GM18951 (cell line): Measurements from ENCODE around the gene PGAP3.

Experiments used
- POLR2A ChIP-seq: IDR thresholded peaks from 4 replicates; pipeline ENCODE4 v1.6.1; 2011; ENCODE audit warnings: mild to moderate bottlenecking; ENCODE audit not compliant: insufficient read length, insufficient read depth; ENCODE audit errors: extremely low read depth
- in situ Hi-C: fragments of 300-500 bp; cut with MboI; formaldehyde crosslinking; loops from one replicate; pipeline ENCODE4 v1.12.0; 2022; ENCODE audit warnings: low sequenced_read_pairs, mixed read lengths, inconsistent platforms; ENCODE audit not compliant: unreplicated experiment

PGAP3 gene

DNA sequence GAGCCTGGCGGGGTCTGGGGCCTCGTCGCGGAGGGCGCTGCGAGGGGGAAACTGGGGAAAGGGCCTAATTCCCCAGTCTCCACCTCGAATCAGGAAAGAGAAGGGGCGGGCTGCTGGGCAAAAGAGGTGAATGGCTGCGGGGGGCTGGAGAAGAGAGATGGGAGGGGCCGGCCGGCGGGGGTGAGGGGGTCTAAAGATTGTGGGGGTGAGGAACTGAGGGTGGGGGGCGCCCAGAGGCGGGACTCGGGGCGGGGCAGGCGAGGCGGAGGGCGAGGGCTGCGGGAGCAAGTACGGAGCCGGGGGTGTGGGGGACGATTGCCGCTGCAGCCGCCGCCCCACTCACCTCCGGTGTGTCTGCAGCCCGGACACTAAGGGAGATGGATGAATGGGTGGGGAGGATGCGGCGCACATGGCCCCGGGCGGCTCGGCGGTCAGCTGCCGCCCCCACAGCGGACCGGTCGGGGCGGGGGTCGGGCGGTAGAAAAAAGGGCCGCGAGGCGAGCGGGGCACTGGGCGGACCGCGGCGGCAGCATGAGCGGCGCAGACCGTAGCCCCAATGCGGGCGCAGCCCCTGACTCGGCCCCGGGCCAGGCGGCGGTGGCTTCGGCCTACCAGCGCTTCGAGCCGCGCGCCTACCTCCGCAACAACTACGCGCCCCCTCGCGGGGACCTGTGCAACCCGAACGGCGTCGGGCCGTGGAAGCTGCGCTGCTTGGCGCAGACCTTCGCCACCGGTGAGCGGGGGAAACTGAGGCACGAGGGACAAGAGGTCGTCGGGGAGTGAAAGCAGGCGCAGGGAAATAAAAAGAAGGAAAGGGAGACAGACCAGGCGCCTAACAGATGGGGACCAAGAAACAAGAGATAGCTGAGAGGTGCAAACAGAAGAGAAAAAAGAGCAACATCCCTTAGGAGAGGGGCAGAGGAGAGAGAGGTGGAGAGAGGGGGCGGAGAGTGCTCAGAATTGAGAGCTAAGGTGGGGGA is 19.6 kb downstream of the PGAP3 start, which contains the start of gene PNMT:
Gene PNMT (plus strand): TSS at position 509 of the 980 bp plus-strand sequence. CDS start 23 bp downstream, at position 532.
- in situ Hi-C loops = no loop called here
- TF ChIP-seq POLR2A = no peak

DNA sequence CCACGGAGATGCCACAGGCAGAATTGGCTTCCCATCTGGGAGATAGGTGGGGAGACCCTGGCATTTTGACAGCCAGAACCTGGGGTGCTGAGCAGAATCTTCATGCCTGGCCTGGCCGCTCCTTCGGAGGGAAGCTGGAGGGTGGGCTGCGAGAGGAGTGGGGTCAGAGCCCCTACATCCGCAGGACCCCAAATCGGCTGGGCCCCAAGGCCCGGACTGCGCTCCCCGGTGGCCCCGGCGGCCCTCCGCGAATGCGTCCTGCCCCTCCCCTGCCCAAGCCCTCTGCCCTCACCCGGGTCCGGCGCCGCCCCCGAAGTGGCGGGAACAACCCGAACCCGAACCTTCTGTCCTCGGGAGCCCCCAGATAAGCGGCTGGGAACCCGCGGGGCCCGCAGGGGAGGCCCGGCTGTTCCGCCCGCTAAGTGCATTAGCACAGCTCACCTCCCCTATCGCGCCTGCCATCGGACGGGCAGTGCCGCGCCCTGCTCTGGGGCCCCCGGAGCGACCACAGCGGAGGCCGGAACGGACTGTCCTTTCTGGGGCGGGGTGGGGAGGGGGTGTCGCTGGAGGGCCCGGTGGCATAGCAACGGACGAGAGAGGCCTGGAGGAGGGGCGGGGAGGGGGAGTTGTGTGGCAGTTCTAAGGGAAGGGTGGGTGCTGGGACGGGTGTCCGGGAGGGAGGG is 20.5 kb downstream of the PGAP3 start:
- TF ChIP-seq POLR2A = no peak
- in situ Hi-C loops = no loop called here

DNA sequence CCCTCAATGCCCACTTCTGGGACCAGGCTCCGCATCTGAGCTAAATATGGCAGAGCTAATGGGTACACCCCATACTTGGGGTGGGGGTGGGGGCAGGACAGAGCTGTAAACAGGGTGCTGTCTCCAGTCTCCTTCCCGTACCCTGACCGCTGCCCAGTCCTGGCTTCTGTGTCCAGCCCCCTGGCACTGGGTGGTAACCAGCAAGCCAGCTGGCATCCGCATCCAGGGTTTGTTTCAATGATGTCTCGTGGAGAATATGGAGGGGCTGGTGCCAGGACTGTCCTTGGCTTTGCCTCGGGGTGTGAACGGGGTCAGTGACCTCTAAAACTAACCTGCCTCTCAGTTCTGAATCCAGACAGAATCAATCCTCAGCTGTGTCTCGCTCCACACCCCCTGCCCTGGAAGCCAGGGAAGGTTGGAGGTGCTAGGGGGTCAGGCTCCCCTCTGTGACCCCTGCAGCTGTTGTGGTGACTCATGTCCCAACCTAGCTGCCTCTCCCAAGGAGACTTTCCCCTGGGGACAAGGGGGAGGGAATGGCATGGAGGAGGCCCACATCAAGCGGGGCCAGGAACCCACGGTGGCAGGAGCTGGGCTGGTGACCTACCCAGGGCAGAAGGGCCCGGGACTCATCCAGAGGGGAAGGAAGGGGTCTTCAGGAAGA is 21.1 kb downstream of the PGAP3 start:
- in situ Hi-C loops = no loop called here
- TF ChIP-seq POLR2A = no peak

GRCh38 chr17:39666231-39666600 is 21.6 kb downstream of the PGAP3 start:
- TF ChIP-seq POLR2A = no peak
- in situ Hi-C loops = no loop called here

GRCh38 chr17:39665642-39666224 is 22.1 kb downstream of the PGAP3 start:
- in situ Hi-C loops = no loop called here
- no peak for TF ChIP-seq POLR2A

DNA sequence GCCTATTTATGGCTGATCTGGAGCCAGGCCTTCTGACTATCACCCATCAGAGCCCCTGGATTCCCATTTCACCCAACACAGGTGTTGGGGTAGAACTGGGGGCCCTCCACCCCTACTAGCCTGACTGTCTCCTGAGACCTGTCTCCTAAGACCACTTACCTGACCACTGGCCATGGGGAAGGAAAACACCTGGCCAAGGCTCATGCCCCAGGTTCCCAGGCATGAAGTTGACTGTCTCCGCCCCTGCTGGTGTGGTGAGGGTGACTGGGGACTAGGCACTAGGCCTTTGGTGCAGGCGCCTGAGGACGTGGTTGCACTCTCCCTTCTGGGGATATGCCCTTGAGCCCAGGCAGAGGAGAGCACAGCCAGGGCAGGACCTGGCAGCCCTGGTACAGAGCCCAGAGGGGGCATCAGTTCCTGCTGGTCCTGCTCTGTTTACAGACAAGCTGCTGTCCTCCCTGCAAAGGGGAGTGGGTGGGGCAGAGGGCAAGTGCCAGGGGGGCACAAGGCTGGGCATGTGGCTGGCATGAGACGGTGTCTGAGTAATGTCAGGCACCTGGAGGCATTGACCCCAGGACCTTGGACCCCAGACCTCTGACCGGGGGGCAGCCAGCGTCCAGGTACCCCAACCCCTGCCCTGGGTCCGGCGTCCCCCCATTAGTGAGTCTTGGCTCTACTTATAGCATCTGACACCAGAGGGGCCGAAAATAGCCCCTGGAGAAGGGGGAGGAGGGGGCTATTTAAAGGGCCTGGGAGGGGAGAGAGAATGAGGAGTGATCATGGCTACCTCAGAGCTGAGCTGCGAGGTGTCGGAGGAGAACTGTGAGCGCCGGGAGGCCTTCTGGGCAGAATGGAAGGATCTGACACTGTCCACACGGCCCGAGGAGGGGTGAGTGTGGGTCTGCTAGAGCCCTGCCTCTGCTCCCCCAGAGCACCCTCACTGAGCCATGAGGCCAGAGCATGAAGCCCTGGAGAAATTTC is 23.0 kb downstream of the PGAP3 start, which contains the start of gene TCAP:
Gene TCAP (plus strand): TSS at position 769 of the 981 bp plus-strand sequence. CDS start 11 bp downstream, at position 780.
- in situ Hi-C loops = no loop called here
- TF ChIP-seq POLR2A = no peak

GRCh38 chr17:39663688-39664580 is 23.9 kb downstream of the PGAP3 start:
- in situ Hi-C loops = no loop called here
- no peak for TF ChIP-seq POLR2A

DNA sequence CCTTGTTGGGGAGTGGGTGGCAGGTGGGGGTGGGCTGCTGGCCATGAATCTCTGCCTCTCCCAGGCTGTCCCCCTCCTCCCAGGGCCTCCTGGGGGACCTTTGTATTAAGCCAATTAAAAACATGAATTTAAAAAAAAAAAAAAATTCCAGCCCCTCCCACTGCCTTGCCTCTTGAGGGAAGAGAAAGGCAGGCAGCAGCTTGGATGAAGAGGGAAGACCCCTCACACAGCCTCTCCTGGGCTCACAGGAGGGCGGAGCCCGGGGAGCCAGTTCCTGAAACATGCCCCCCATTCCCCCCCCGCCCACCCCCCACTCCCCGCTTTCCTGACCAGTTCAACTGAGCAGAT is 24.5 kb downstream of the PGAP3 start:
- in situ Hi-C loops = no loop called here
- no peak for TF ChIP-seq POLR2A

- in situ Hi-C loops = no loop called here
- no peak for TF ChIP-seq POLR2A
Measured at GRCh38 chr17:39662551-39663339, 25.1 kb downstream of the PGAP3 start.

GRCh38 chr17:39661744-39662541 is 25.9 kb downstream of the PGAP3 start:
- in situ Hi-C loops = no loop called here
- TF ChIP-seq POLR2A = no peak
